ENCODE measurements around the gene RAB40A.

DNA sequence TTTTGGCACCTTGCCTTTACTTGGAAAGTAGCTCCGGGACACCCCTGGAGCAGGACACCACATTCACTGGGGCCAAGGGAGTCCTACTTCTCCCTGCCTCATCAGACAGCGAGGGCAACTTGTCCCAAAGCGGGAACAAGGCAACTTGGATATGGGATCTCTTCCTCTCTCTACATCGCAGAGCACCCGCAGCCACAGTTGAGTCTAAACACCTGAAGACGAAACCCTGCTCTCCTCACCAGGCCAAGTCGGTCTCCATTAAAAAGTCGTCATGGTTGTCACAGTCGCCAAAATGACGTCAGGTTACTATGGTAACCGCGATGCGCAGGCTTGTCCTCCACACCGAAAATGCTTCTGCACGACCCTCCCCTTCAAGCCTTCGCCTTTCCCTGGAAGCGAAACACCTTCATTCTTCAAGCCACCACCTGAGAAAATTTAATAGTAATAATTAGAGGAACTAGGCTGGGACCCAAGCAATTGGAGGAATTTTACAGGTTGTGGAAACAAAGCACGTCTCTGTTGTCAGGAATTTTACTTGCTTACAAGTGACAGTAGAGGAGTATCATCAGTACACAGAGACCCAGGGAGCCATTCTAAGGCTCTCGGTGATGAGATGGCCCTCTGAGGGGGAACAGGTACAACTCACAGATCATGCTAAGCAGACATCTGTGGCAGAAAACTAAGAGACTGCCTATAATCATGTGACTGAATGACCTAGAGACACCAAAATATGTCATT lies 35.6 kb upstream of the RAB40A start:
- no peak for TF ChIP-seq EZH2 (IDR thresholded peaks at IDR 0.05)
- no peak for TF ChIP-seq POLR2AphosphoS5 (IDR thresholded peaks at IDR 0.05; ENCODE audit: borderline replicate concordance, low read depth, low read length)
- no peak for TF ChIP-seq FOXP2 (optimal IDR thresholded peaks at IDR 0.05; ENCODE audit: control extremely low read depth, extremely low read length, insufficient read depth)
